Activated naive CD4-positive, alpha-beta T cell treated with Interleukin-2 at 50 U/mL for 16 hours (primary cell): Measurements from ENCODE around the gene TFIP11.

ENCODE experiments used
- DNase-seq: peaks from one replicate; pipeline ENCODE4 v3.0.0-alpha.2; 2020

The TFIP11 gene

DNA sequence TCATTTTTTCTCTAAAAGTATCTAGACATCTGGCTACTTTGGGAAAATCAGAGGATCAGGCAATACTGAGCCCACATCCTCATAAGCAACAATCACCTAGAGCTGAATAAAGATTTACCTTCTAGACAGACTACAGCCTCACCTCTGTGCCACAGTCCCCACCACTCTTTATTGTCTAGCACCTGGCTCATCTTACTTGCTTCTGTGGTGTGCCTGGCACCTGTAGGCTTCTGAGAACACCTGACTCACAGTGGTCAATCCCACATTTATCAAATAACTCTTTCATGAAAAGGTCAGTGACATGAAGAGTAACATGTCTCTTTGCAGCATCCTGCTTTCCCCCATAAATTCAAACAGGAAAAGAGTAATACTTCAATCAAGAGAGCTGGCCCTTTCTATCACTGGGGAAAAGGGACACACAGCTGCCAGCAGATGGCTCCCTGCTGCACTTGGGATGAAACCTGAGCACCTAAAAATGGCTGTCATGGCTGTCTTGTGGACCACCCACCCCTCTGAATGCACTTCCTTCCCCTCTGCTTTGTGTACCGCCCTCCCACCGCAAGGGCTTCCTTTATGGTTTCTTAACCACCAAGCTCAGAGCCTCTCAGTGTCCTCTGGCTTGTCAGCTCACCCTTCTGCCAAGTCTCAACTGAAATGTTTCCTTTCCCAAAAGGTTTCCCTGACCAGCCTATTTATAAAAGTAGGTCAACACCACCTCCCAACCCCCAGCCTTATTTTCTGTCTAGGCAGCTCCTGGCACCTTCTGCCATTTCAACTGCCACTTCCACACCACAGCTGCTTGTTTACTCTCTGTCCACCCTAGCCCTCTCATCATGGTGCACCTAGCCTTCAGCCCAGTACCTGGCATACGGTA, 9.3 kb downstream of the TFIP11 start:
- peak; percentile 48 for DNase-seq

DNA sequence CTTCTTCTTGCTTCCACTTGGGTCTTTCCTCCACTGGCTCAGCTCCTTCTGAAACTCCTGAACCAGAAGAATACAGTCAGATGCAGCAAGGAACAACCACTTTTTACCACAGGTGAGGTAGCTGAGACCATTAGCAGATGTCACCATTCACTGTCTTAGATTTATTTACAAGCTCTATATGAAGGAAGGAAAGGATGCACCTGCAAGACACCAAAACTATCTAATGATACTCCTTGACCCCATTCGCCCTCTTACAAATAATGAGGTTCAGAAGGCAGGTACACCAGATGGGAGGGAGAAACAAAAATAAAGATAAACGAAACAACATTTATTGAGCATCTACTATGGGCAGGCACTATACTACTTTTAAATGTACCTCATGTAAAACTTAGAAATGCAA, 10.3 kb downstream of the TFIP11 start:
- DNase-seq, result no peak

DNA sequence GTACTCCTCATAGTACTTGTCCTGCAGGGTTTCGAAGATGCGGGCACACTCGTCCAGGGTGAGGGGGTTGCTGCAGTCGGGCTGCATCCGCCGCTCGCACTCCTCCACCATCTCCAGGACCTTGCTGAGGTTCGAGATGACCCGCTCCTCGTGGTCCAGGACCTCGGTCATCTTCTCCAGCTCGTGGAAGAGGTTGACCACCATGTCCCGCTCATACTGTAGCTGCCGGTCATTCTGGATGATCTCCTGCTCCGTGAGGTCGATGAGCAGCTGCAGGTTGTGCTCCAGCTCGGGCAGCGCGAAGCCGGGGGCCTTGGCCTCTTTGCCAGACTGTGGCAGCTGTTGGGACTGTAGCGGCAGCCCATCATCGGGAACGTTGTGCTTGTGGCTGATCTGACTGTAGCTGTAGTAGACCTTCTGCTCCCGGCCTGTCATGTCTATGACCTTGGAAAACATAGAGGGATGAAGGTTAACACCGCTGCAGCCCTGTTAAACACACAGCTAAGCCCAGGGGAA, 13.0 kb downstream of the TFIP11 start:
- DNase-seq, result no peak

DNA sequence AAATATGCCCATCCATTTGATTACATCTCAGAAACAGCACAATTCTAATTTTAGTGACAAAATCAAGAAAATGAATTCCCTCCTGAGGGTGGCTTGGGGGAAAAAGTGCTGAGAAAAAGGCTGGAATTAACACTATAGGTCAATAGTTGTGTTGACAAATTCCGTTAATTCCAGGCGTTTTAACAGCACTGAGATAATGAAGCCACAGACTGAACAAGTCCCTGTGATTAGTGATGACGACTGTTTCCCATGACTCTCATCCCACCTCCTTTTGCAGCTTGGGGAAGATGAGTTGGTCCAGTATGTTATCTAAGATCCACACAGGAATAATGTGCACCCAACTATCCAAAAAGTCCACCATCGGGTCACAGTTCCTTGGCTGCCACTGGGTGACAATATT, 15.8 kb downstream of the TFIP11 start:
- no peak for DNase-seq

DNA sequence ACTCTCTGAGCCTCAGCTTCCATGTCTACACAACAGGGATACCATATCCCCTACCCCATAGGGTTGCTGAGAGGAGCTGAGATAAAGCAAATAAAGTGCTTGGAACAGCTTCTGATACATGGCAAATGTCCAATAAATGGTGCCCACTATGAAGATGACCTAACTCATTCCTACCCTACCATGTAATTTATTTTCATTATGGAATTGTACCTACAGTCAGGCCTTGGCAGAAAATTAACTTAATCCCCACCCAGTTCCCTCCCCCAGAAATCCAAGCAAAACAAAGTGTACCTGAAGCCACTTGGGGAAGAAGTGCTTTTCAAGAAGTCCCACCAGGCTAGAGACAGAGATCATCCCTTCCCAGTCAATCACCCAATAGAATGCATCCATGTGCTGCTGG, 17.8 kb downstream of the TFIP11 start:
- DNase-seq, result no peak

DNA sequence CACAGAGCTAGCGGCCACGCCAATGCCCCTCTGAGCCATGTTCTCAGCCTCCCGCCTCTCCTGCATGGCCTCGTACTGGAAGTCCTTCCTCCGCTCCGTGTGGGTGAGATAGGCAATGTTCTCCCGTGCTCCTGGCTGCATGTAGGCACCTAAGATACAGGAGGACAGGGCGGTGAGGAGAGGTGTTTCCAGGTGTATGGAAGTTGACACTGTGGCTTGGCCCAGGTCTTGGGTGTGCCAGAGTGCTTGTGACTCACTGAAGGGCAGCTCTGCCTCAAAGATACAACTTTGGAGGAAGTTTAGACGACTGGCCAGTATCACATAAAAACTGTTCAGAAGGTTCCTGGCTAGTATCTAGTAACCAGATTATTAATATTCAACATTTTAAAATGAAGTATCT, 20.1 kb downstream of the TFIP11 start:
- no peak for DNase-seq

DNA sequence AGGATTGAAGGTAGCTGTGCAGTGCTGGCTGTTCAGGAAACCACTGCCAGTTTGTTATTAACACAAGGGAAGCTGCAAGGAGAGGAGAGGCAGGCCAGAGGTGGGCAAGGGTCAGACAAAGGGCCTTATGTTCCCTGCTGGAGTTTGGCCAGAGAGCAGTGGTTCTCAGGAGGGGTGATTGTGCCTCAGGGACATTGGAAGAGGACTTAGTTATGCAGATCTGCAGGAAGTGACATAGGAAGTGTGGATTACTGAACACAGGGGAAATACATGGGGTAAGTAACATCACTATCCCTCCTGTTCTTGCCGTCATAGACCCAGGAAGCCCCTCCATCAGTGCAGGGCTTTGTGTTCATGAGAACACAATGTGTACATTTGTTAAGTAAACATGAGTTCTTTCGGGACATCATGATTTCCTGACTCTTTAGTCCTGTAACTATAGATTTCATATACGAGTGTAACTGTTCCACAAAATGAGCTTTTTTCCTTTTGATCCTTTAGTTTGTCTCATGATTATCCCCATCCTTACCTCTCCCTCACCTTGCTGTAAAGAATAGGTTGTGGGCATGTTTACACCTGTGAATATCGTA, 22.7 kb downstream of the TFIP11 start:
- DNase-seq, result no peak

DNA sequence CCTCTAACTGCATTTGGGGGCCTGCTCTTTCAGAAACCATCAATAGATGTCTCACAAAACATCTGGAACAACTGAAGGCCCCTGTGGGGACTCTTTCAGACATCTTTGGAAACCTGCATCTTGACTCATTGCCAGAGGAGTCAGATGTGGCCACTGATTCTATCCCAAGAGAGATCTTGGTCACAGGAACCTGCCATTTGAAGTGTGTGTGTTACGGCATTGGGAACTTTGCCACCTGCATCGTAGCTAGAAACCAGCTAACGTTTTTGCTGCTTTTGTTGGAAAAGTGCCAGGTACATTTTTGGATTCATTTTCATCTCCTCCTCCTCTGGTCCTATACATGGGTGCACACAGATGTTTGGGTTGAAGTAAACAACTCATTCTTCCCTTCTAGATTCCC, 24.3 kb downstream of the TFIP11 start:
- DNase-seq, result no peak

DNA sequence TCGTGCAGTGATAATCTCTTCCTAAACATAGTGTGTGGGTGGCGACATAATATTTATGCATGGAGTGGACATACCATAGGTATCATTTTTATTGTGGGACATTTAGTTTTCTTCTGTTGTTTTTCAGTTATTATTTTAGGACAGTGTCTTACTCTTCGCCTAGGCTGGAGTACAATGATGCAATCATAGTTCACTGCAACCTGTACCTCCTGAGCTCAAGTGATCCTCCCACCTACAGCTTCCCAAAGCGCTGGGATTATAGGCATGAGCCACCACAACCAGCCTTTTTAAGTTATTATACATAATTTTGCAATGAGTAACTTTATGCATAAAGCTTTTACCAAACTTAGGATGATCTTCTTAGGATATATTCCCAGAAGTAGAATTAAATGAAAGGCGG, 25.9 kb downstream of the TFIP11 start:
- DNase-seq, result no peak

DNA sequence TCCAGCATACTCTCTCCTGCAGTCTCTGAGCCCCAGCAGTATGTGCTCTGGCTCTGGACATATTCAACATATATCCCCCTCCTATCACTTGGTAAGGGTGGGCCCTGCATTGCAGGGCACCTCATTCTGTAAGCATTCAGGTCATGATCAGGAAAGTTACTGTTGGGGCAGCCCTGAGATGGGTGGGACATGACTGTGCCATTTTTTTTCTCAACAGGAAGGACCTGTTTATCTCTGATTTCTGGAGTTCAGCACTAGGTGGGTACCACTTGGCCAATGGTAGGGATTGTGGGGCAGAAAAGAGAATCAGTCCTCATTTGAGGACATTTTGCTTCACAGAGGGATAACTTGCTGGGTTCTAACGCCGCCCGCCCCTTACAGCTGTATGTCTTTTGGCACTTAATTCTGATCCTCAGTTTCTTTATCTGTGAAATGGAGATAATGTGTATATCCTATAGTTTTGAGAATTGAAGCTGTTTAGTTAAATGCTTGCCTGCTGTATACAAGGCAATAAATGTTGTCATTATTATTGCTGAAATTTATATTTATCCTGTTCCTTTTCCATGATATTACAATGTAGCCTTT, 26.4 kb downstream of the TFIP11 start:
- DNase-seq, result no peak

DNA sequence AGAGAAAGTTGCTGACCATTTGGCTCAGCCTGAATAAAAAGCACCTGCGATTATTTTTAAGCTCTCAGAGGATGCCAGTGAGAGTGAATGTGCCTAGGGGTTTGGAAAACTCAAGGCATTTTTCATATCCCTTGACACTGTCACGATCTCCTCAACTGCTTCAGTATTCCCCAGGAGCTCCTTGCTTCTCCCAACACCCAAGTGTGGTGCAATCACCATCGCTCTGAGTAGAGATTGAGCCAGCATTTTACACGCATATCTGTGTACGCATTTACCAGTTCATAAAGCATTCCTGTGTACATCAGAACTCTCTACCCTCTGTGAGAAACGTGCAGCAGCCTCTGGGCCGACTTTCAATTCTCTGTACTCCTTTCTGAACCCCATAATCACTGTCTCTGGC, 27.3 kb downstream of the TFIP11 start:
- no peak for DNase-seq

DNA sequence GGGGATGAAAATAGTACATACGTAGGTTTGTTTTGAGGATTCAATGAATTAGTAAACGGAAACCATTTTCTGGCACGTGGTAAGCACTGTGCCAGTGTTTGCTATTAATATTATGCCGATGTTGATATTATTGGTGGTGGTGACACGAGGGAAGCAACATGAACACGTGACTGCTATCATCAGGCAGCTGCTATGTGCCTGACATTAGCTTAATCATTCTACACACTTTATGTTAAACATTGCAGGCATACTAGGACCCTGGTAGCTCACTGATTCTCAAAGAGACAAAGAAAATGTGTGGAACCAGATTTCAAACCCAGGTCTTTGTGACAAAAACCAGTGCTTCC, 27.9 kb downstream of the TFIP11 start:
- peak; percentile 16 for DNase-seq

DNA sequence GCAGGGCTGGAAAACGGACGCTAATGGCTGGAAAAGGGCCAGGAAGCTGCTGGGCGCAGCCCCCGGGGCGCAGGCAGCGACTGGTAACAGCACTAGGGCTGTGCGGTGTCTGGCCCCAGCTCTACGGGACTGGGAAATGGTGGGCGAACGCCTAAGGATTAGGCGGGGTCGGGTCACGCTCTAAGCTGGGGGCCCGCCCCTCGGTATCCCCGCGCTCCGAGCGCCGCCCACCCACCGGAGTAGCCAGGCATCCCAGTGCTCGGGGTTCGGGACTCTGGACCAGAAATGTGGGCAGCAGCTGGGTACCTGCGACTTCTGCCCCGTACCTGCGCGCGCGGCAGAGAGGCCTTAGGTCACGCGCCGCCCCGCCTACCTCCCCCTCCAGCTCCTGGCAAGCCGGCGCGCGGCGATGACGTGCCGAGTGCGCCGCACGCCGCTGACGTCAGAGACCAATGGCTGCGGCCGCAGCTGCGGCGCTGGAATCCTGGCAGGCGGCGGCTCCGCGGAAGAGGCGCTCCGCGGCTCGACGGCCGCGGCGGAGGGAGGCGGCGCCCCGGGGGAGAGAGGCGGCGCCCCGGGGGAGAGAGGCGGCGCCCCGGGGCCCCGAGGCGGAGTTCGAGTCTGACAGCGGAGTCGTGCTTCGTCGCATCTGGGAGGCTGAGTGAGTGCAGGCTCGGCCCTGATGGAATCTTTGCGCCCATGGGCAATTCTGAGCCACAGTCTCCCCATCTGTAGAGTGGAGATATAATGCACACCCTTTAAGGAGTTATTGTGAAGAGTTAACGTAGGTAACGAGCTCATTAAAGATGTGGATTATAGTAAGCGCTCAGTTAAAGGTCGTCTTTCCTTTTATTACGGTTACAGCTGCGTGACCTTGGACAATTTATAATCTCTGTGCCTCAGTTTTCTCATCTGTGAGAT, 28.6 kb downstream of the TFIP11 start, which contains the start of the genes HPS4 and SRRD:
HPS4 (minus strand) TSS at position 345 of the 921 bp plus-strand sequence. CDS start 2,021 bp downstream, outside the sequence.
SRRD (plus strand) TSS at position 439 of the 921 bp plus-strand sequence; CDS start at position 453, 14 bp downstream.
- DNase-seq, result peak; percentile 93

DNA sequence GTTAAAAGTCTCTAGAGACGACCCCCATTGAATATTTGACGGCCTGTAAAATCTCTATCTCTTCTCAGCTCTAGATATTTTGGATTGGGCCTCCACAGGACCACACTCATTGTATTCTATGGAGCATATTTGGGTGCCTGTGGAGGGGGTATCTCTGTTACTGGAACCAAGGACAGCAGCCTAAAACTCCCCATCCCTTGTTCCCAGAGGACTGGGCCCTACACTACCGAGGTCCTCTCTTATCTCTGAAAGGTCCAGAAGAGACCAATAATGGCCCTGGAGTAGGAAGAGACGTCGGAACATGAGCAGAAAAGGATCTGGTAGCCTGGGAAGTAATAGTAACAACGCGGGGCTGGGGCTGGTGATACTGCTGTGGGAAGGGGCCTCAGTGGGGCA, 29.2 kb downstream of the TFIP11 start:
- no peak for DNase-seq

DNA sequence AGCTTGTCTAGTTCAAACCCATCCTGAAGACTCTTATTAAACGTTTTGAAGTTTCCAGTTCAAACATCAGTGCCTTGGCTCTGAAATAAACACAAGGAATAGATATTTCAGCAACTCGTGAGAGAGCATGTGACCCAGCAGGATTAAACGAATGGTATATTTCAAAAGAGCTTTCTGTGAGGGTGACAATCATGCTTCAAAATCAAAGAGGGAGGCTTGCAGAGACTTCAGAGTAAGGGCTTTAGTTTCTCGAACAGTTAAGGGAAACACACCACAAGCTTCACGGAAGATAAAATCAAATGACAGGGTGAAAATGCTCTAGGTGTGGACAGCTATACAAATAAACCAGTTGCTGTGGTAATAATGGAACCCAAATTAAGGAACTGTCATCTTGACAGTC, 30.1 kb downstream of the TFIP11 start:
- DNase-seq, result no peak

DNA sequence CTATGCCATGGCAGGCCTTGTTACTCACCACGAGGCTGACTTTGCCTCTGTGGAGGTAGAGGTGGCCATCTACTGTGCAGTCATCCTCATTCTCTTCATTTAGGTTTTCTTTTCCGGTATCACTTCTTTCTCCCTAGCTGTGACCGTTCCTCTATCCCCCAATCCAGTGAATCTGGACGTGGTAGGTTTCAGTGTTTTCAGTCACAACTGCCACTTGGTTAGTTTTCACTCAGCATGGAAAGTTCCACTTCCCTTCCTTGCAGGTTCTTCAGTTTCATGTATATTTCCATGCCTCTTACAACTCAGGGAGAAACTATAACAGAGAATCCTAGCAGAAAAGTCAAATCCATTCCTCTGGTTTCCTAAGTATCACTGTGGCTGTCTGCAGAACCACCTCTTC, 30.6 kb downstream of the TFIP11 start:
- no peak for DNase-seq

DNA sequence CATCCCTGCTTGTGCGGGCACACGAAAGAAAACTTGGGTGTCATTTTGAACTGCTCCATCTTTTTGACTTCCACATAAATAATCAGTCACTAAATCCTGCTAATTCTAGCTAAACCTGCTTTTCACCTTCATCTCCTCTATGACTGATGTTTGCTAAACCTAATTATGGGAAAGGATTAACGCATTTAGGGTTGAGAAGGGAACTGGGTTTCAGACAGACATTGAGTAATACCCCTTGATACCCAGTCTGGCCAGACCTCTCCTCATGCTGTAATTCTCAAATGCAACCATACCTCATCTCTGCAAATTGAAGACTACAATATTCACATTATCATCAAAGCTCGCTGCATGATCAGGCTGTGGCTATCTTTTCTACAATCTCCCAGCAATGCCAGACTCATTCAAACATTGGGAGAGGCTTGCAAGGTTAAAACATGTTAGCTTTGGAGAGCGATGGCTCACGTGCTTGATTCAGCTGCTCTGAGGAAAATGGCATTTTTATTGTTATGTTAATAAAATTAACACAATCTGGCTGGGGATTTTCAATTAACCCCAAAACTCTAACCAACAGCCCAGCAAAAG, 31.1 kb downstream of the TFIP11 start:
- no peak for DNase-seq

DNA sequence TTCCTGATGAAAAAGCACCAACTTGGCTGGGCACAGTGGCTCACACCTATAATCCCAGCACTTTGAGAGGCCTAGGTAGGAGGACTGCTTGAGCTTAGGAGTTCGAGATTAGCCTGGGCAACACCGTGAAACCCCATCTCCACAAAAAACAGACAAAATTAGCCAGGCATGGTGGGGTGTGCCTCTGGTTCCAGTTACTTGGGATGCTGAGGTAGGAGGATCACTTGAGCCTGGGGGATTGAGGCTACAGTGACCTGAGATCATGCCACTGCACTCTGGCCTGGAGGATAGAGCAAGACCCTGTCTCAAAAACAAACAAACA, 31.7 kb downstream of the TFIP11 start:
- no peak for DNase-seq

DNA sequence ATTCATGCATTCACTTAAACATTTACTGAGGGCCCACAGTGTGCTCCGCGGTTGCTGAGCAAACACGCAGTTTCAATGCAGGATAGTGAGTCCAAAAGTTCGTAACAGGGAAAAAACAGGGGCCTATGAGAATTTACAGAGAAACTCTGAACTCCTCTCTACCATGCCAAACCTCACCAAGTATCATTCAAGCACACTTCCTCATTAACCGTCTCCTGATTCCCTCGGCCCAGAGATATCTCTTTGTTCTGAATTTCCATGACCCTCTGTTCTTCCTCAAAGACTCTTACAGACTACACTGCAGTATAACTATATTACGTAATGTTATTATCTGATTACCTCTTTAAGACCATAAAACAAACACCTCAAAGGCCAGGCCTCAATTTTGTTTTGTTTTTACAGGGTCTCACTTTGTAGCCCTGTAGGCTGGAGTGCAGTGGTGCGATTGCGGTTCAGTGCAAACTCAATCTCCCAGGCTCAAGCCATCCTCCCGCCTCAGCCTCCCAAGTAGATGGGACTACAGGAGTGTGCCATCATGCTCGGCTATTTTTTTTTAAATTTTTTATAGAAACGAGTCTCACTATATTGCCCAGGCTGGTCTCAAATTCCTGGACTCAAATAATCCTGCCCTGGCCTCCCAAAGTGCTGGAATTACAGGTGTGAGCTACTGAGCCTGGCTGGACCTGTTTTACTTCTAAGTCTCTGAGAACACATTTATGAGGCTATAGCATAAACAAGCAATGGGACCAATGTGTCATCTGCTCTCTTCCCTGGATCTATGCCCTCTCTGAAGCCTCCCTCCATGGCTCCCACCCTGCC, 32.3 kb downstream of the TFIP11 start:
- no peak for DNase-seq

DNA sequence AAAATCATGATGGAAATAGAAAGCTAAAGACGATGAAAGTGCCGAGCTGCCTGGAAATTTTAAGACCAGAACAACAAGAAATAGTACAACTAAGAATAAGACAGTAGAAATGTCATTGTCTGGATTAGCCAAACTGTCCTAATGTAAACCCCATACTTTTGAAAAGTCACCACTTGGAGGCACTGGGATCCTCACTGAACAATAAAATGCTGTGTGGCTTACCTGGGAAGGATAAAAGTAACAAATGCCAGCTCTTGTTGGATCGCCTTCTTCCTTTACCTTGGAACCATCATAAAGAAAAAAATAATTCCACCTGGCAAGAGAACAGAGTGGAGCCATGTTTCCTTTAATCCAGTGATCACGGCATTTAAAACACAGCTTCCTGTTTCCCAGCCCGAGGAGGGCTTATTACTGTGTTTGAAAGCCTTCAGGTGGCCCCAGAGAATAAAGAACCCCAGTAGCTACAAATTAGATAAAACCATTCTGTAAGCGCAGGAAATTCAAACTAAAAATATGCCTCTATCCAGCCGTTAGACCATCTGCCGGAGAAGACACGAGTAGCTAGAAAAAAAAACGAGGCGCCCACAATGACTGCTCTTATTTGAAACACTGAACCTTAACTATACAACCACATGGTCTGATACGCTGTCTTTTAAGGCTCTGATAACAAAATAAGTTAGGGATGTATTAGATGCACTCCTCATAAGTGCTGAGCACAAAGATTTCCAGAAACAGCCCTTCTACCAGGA, 33.1 kb downstream of the TFIP11 start:
- DNase-seq, result no peak

DNA sequence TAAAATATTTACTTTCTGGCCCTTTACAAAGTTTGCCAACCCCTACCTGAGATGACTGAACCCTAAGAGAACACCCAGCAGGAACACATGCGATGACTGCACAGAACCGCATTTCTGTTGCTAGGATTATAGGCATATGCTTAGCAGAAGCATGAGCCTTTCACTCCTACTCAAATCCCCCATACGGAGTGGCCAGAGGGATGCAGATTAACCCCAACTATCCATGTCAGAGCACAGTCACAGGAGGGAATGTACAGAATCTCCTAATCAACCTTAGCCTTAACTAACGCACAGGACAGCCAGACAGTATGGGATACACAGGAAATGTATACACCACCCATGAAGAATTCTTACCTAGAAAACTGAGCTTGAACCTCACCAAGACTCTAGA, 34.9 kb downstream of the TFIP11 start:
- no peak for DNase-seq
